ENCODE measurements around the gene TNFRSF4. TPM values are rescaled to one million over a fixed set of nuclear protein-coding genes. Genes with fewer than 3 reads are reported as not detected.

TNFRSF4 gene
- total and polyA plus RNA-seq, 4 donors: 0.08 to 0.35 (median 0.15) TPM; not detected in 1

DNA sequence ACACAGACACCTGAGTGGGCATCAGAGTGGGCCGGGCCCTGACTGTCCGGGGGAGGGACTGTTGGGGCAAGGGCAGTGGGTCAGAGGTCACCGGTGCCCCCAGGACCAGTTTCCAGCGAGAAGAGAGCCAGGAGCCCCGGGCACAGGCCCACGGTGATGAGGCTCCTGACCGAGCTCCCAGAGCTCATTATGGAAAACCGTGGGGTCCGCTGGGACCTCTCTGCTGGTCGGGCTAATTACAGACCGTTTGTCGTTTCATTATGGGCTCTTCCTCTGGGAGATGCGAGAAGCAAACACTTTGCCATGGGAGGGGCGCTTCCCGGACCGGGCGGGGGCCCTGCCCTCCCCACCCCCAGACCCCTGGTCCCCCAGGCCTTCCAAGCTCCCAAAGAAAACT is 52.3 kb downstream of the TNFRSF4 start (continued):
- no peak for TF ChIP-seq GABPA (IDR thresholded peaks at IDR 0.05 in 1 of 2, conservative IDR thresholded peaks at IDR 0.05 in 1 of 2)
- no peak for TF ChIP-seq EGR1 (IDR thresholded peaks at IDR 0.05; ENCODE audit: low read depth in 2 of 2)
- no peak for TF ChIP-seq FOXA2 (IDR thresholded peaks at IDR 0.05)
- TF ChIP-seq RAD21 (IDR thresholded peaks at IDR 0.05): no peak
- TF ChIP-seq, protein P1, sequence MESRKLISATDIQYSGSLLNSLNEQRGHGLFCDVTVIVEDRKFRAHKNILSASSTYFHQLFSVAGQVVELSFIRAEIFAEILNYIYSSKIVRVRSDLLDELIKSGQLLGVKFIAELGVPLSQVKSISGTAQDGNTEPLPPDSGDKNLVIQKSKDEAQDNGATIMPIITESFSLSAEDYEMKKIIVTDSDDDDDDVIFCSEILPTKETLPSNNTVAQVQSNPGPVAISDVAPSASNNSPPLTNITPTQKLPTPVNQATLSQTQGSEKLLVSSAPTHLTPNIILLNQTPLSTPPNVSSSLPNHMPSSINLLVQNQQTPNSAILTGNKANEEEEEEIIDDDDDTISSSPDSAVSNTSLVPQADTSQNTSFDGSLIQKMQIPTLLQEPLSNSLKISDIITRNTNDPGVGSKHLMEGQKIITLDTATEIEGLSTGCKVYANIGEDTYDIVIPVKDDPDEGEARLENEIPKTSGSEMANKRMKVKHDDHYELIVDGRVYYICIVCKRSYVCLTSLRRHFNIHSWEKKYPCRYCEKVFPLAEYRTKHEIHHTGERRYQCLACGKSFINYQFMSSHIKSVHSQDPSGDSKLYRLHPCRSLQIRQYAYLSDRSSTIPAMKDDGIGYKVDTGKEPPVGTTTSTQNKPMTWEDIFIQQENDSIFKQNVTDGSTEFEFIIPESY (IDR thresholded peaks at IDR 0.05): no peak
- no peak for TF ChIP-seq RXRA (IDR thresholded peaks at IDR 0.05)
- TF ChIP-seq HNF4G (IDR thresholded peaks at IDR 0.05): no peak
- TF ChIP-seq, protein P2, sequence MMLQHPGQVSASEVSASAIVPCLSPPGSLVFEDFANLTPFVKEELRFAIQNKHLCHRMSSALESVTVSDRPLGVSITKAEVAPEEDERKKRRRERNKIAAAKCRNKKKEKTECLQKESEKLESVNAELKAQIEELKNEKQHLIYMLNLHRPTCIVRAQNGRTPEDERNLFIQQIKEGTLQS (IDR thresholded peaks at IDR 0.05): no peak
- no peak for TF ChIP-seq JUND (IDR thresholded peaks at IDR 0.05)

Small RNAs within 50 kb of the gene (small RNA-seq; reads per million reads assigned to genes)
- 13.9 reads per million, percentile 95 among the genes with 10 or more reads in this experiment for gene MIR200A
- 44.9 reads per million, percentile 97 among the genes with 10 or more reads in this experiment for gene MIR200B
- gene MIR429: 11.4 reads per million, percentile 95 among the genes with 10 or more reads in this experiment

Other genes with a start within 250 kb of the TNFRSF4 start
- gene PLEKHN1, start 247.7 kb downstream of the TNFRSF4 start, total RNA-seq: under 1 TPM in 1 of 2 donors, not detected in 1; 0.17 TPM
- under 1 TPM in 1 of 2 donors, not detected in 1; 0.18 TPM for gene PLEKHN1, start 247.7 kb downstream of the TNFRSF4 start, polyA plus RNA-seq
- gene PERM1, start 232.1 kb downstream of the TNFRSF4 start, total RNA-seq: under 1 TPM in 1 of 2 donors, not detected in 1; under 0.01 TPM
- under 1 TPM in 1 of 2 donors, not detected in 1; 0.06 TPM for gene PERM1, start 232.1 kb downstream of the TNFRSF4 start, polyA plus RNA-seq
- gene HES4, start 214.1 kb downstream of the TNFRSF4 start, total RNA-seq: 1 to 10 TPM in 1 of 2 donors, under 1 TPM in 1; 0.93 to 1.7 TPM
- gene HES4, start 214.1 kb downstream of the TNFRSF4 start, polyA plus RNA-seq: 1 to 10 TPM; 1.7 to 1.9 TPM
- gene ISG15, start 200.7 kb downstream of the TNFRSF4 start, total RNA-seq: 10 to 100 TPM in 1 of 2 donors, 1 to 10 TPM in 1; 9.3 to 30.1 TPM
- 10 to 100 TPM; 82.8 to 89.4 TPM for gene ISG15, start 200.7 kb downstream of the TNFRSF4 start, polyA plus RNA-seq
- gene AGRN, start 194.0 kb downstream of the TNFRSF4 start, total RNA-seq: 10 to 100 TPM; 15.7 to 22.4 TPM
- 10 to 100 TPM in 1 of 2 donors, 1 to 10 TPM in 1; 1.8 to 18.1 TPM for gene AGRN, start 194.0 kb downstream of the TNFRSF4 start, polyA plus RNA-seq
- under 1 TPM in 1 of 2 donors, not detected in 1; 0.14 TPM for gene RNF223, start 139.8 kb downstream of the TNFRSF4 start, total RNA-seq
- gene RNF223, start 139.8 kb downstream of the TNFRSF4 start, polyA plus RNA-seq: not detected
- 1 to 10 TPM; 3.9 to 7.0 TPM for gene C1orf159, start 98.1 kb downstream of the TNFRSF4 start, total RNA-seq
- gene C1orf159, start 98.1 kb downstream of the TNFRSF4 start, polyA plus RNA-seq: 1 to 10 TPM; 4.5 to 4.8 TPM
- not detected for gene TTLL10, start 40.3 kb downstream of the TNFRSF4 start, total RNA-seq
- gene TTLL10, start 40.3 kb downstream of the TNFRSF4 start, polyA plus RNA-seq: not detected
- gene TNFRSF18, start 7.6 kb downstream of the TNFRSF4 start, total RNA-seq: under 1 TPM in 1 of 2 donors, not detected in 1; 0.19 TPM
- gene TNFRSF18, start 7.6 kb downstream of the TNFRSF4 start, polyA plus RNA-seq: under 1 TPM; 0.17 to 0.24 TPM
- gene SDF4, start 17.8 kb upstream of the TNFRSF4 start, total RNA-seq: 10 to 100 TPM; 48.7 to 92.5 TPM
- 100 to 1,000 TPM in 1 of 2 donors, 10 to 100 TPM in 1; 59.3 to 180 TPM for gene SDF4, start 17.8 kb upstream of the TNFRSF4 start, polyA plus RNA-seq
- gene B3GALT6, start 18.1 kb upstream of the TNFRSF4 start, total RNA-seq: 1 to 10 TPM; 8.9 to 9.0 TPM
- gene B3GALT6, start 18.1 kb upstream of the TNFRSF4 start, polyA plus RNA-seq: 1 to 10 TPM; 1.2 to 7.7 TPM
- gene C1QTNF12, start 32.6 kb upstream of the TNFRSF4 start, total RNA-seq: not detected
- gene C1QTNF12, start 32.6 kb upstream of the TNFRSF4 start, polyA plus RNA-seq: under 1 TPM; 0.39 to 0.40 TPM
- 10 to 100 TPM; 25.2 to 30.4 TPM for gene UBE2J2, start 59.7 kb upstream of the TNFRSF4 start, total RNA-seq
- gene UBE2J2, start 59.7 kb upstream of the TNFRSF4 start, polyA plus RNA-seq: 10 to 100 TPM; 21.0 to 26.3 TPM
- gene SCNN1D, start 66.3 kb upstream of the TNFRSF4 start, total RNA-seq: 1 to 10 TPM in 1 of 2 donors, under 1 TPM in 1; 0.79 to 1.5 TPM
- gene SCNN1D, start 66.3 kb upstream of the TNFRSF4 start, polyA plus RNA-seq: 1 to 10 TPM in 1 of 2 donors, under 1 TPM in 1; 0.51 to 1.1 TPM
- gene ACAP3, start 93.8 kb upstream of the TNFRSF4 start, total RNA-seq: 10 to 100 TPM; 17.9 to 24.8 TPM
- gene ACAP3, start 93.8 kb upstream of the TNFRSF4 start, polyA plus RNA-seq: 10 to 100 TPM in 1 of 2 donors, 1 to 10 TPM in 1; 2.7 to 12.0 TPM
- gene PUSL1, start 94.4 kb upstream of the TNFRSF4 start, total RNA-seq: 10 to 100 TPM in 1 of 2 donors, 1 to 10 TPM in 1; 9.3 to 11.2 TPM
- gene PUSL1, start 94.4 kb upstream of the TNFRSF4 start, polyA plus RNA-seq: 10 to 100 TPM in 1 of 2 donors, 1 to 10 TPM in 1; 9.5 to 14.9 TPM
- 10 to 100 TPM; 30.7 to 40.5 TPM for gene INTS11, start 110.5 kb upstream of the TNFRSF4 start, total RNA-seq
- gene INTS11, start 110.5 kb upstream of the TNFRSF4 start, polyA plus RNA-seq: 10 to 100 TPM; 26.3 to 38.3 TPM
- gene CPTP, start 110.6 kb upstream of the TNFRSF4 start, total RNA-seq: 10 to 100 TPM in 1 of 2 donors, 1 to 10 TPM in 1; 7.9 to 14.6 TPM
- 10 to 100 TPM; 30.4 to 45.1 TPM for gene CPTP, start 110.6 kb upstream of the TNFRSF4 start, polyA plus RNA-seq
- gene TAS1R3, start 117.1 kb upstream of the TNFRSF4 start, total RNA-seq: under 1 TPM; 0.19 to 0.33 TPM
- under 1 TPM in 1 of 2 donors, not detected in 1; 0.36 TPM for gene TAS1R3, start 117.1 kb upstream of the TNFRSF4 start, polyA plus RNA-seq
- 10 to 100 TPM; 20.4 to 41.2 TPM for gene DVL1, start 135.3 kb upstream of the TNFRSF4 start, total RNA-seq
- 10 to 100 TPM in 1 of 2 donors, 1 to 10 TPM in 1; 5.7 to 29.2 TPM for gene DVL1, start 135.3 kb upstream of the TNFRSF4 start, polyA plus RNA-seq
- 1 to 10 TPM; 3.2 to 5.3 TPM for gene MXRA8, start 144.4 kb upstream of the TNFRSF4 start, total RNA-seq
- gene MXRA8, start 144.4 kb upstream of the TNFRSF4 start, polyA plus RNA-seq: 1 to 10 TPM; 1.8 to 5.9 TPM
- gene AURKAIP1, start 161.1 kb upstream of the TNFRSF4 start, total RNA-seq: 10 to 100 TPM; 38.4 to 52.6 TPM
- gene AURKAIP1, start 161.1 kb upstream of the TNFRSF4 start, polyA plus RNA-seq: 100 to 1,000 TPM; 143 to 175 TPM
- 100 to 1,000 TPM in 1 of 2 donors, 10 to 100 TPM in 1; 47.3 to 170 TPM for gene CCNL2, start 185.2 kb upstream of the TNFRSF4 start, total RNA-seq
- 100 to 1,000 TPM in 1 of 2 donors, 10 to 100 TPM in 1; 46.4 to 160 TPM for gene CCNL2, start 185.2 kb upstream of the TNFRSF4 start, polyA plus RNA-seq
- 10 to 100 TPM; 47.8 to 47.9 TPM for gene MRPL20, start 193.1 kb upstream of the TNFRSF4 start, total RNA-seq
- 100 to 1,000 TPM; 100 to 170 TPM for gene MRPL20, start 193.1 kb upstream of the TNFRSF4 start, polyA plus RNA-seq
- gene ANKRD65, start 207.1 kb upstream of the TNFRSF4 start, total RNA-seq: under 1 TPM; 0.14 to 0.17 TPM
- gene ANKRD65, start 207.1 kb upstream of the TNFRSF4 start, polyA plus RNA-seq: under 1 TPM; 0.30 to 0.31 TPM
- gene VWA1, start 221.5 kb upstream of the TNFRSF4 start, total RNA-seq: 10 to 100 TPM; 22.8 to 41.6 TPM
- 10 to 100 TPM; 18.3 to 81.3 TPM for gene VWA1, start 221.5 kb upstream of the TNFRSF4 start, polyA plus RNA-seq
- 1 to 10 TPM in 1 of 2 donors, under 1 TPM in 1; 0.19 to 1.3 TPM for gene ATAD3C, start 235.5 kb upstream of the TNFRSF4 start, total RNA-seq
- gene ATAD3C, start 235.5 kb upstream of the TNFRSF4 start, polyA plus RNA-seq: 1 to 10 TPM in 1 of 2 donors, under 1 TPM in 1; 0.51 to 4.8 TPM